AG04450 (cell line): ENCODE results near the gene IDS. TPM values are rescaled to one million over a fixed set of nuclear protein-coding genes. Genes with fewer than 3 reads are reported as not detected.
A peak's percentile ranks its signal among the peaks of the same experiment; 100 is the strongest.

Source experiments
- CTCF ChIA-PET: fragments of 300-600, 350-600 bp; formaldehyde crosslinking; extraction: SDS; loops from one replicate; lab custom pipeline; 2022; ENCODE audit warnings: antibody characterized with exemption, inconsistent platforms; lab: Charles Lee
- POLR2A ChIA-PET: fragments of 350-600 bp; formaldehyde crosslinking; extraction: SDS; loops from one replicate; lab custom pipeline; 2021; ENCODE audit warnings: antibody characterized with exemption, inconsistent platforms; lab: Yijun Ruan, JAX
- DNase-seq: peaks from one replicate; pipeline ENCODE4 v3.0.0-alpha.2; 2011; ENCODE audit warnings: low read depth, low spot score
- H3K27ac ChIP-seq: one replicate; pipeline ENCODE4 v1.5.1; 2012; ENCODE audit warnings: low read depth, low read length, control low read depth
- H3K27me3 ChIP-seq: one replicate; pipeline ENCODE4 v1.6.0; 2012; ENCODE audit warnings: low read length; ENCODE audit not compliant: control insufficient read depth, insufficient read depth
- H3K4me3 ChIP-seq: 2 replicates; pipeline ENCODE4 v1.5.1; 2011; ENCODE audit warnings: mild to moderate bottlenecking, low read depth, low read length, control low read depth
- H3K9me3 ChIP-seq: 2 replicates; pipeline ENCODE4 v1.5.1; 2012; ENCODE audit warnings: low read length; ENCODE audit not compliant: control insufficient read depth, insufficient read depth
- CTCF ChIP-seq: IDR thresholded peaks from 2 replicates; pipeline ENCODE4 v1.5.1; 2011; ENCODE audit warnings: low read depth, low read length, control low read depth, inconsistent platforms
- polyA plus RNA-seq: library from polyadenylated mRNA; depleted of rRNA; stranded (reverse); fragments of >200 nt; gene quantifications from 2 replicates; pipeline ENCODE4 v1.2.3, GENCODE V29; 2011

Gene IDS
- polyA plus RNA-seq, 1 experiment = 75.7 TPM

DNA sequence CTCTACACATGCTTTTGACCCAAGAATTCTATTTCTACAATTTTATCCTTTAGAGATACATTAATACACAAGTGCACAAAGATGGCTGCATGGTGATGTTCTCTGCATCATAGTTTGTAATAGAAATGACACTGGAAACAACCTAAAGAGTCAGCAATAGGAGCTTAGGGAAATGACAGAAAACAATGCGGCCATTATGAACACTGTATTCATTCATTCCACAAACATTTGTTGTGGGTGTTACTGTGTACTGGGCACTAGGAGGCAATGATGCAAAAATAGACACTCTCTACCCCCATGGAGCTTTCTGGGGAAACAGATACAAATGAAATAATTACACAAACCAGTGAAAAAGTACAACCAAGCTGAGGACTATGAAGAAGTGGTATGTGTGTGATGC, 32.0 kb downstream of the IDS start:
- H3K27ac ChIP-seq = no peak overlapping the region
- DNase-seq = no peak
- H3K4me3 ChIP-seq = no peak overlapping the region
- H3K9me3 ChIP-seq = no peaks in the 10 kb centered on the region
- CTCF ChIA-PET = interaction anchor here (1.2 to 5.5 kb wide), 2 partner anchors 12 to 1423 kb away, joined by 3 to 47 read pairs; no protein-coding TSS in a partner anchor
- no peak for TF ChIP-seq CTCF
- no peaks in the 10 kb centered on the region for H3K27me3 ChIP-seq
- POLR2A ChIA-PET = no interaction called here

GRCh38 chrX:149472625-149473024, 32.5 kb downstream of the IDS start:
- Histone ChIP-seq H3K27ac (no peak overlapping the region), H3K27me3 (no peaks in the 10 kb centered on the region), H3K9me3 (no peaks in the 10 kb centered on the region), H3K4me3 (no peak overlapping the region)
- ChIA-PET CTCF (interaction anchor here (1.2 to 5.5 kb wide), 3 partner anchors 11 to 1422 kb away, joined by 3 to 47 read pairs (median 15); no protein-coding TSS in a partner anchor), POLR2A (no interaction called here)
- no peak for TF ChIP-seq CTCF
- no peak for DNase-seq

GRCh38 chrX:149471397-149471796, 33.7 kb downstream of the IDS start:
- H3K27ac ChIP-seq = no peak overlapping the region
- DNase-seq = no peak
- CTCF ChIA-PET = interaction anchor here (0.7 to 5.5 kb wide), 13 partner anchors 9 to 1424 kb away, joined by 3 to 47 read pairs (median 7); no protein-coding TSS in a partner anchor
- POLR2A ChIA-PET = no interaction called here
- no peak for TF ChIP-seq CTCF
- no peak overlapping the region for H3K4me3 ChIP-seq
- no peaks in the 10 kb centered on the region for H3K27me3 ChIP-seq
- no peaks in the 10 kb centered on the region for H3K9me3 ChIP-seq

DNA sequence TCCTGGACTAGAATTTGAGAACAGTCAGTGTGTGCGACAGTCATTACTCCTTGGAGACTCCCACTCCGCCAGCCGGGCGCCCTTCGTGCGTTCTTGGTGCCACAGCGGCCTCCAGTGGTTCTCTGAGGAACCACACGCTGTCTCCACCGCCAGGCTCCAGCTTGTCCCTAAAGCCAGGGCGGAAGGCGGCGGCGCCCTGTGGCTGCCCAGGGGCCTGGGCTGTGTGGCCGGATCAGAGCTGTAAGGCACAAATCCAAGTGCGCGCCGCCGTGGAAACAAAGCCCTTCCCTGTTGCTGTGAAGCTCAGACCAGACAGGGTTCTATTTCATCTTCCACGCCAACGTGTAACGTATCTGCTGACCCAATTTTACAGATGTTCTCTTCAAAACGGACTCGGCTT, 34.2 kb downstream of the IDS start:
- CTCF ChIA-PET = interaction anchor here (0.6 to 5.5 kb wide), 17 partner anchors 9 to 1424 kb away, joined by 3 to 47 read pairs (median 4); no protein-coding TSS in a partner anchor
- H3K9me3 ChIP-seq = no peaks in the 10 kb centered on the region
- no peak for DNase-seq
- peak; percentile 77 for TF ChIP-seq CTCF
- no peak overlapping the region for H3K27ac ChIP-seq
- no peak overlapping the region for H3K4me3 ChIP-seq
- H3K27me3 ChIP-seq = no peaks in the 10 kb centered on the region
- POLR2A ChIA-PET = no interaction called here

DNA sequence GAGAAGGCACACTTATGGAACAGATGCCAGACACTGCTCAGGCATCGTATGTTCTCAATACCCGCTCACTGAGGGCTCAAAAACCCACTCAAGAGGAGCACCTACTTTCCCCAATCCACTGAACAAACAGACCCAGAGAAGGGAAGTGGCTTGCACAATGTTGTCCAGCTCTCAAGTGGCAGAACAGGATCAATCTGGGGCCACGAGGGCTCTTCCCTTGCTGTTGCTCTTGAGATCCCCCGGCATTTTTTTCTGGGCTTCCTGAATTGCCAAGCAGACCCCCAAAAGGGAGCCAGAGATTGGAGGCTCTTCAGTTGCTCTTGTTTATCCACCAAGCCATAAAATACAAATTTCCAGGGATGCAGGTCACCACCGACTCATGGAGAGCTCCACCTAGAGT, 35.7 kb downstream of the IDS start:
- no peak for DNase-seq
- no peak for TF ChIP-seq CTCF
- H3K27ac ChIP-seq = no peak overlapping the region
- ChIA-PET CTCF (interaction anchor here (5.5 kb wide), 1 partner anchor 1419 kb away, joined by 47 read pairs; no protein-coding TSS in a partner anchor), POLR2A (no interaction called here)
- no peaks in the 10 kb centered on the region for H3K27me3 ChIP-seq
- no peak overlapping the region for H3K4me3 ChIP-seq
- no peaks in the 10 kb centered on the region for H3K9me3 ChIP-seq
